OCI-LY1 (cell line): ENCODE data around the gene MTMR12.

Experiments used
- CTCF ChIP-seq: fragments of 200-600 bp; sonication (generic), shearing (Covaris generic); IDR thresholded peaks from 2 replicates; pipeline ENCODE4 v1.5.1; 2017; ENCODE audit warnings: mild to moderate bottlenecking, antibody characterized with exemption, low read length, moderate library complexity, mixed read lengths
- EZH2 ChIP-seq: fragments of 200-600 bp; sonication (generic), shearing (Covaris generic); IDR thresholded peaks from 2 replicates; pipeline ENCODE4 v1.8.0; 2017; ENCODE audit warnings: borderline replicate concordance, mixed run types, mild to moderate bottlenecking, antibody characterized with exemption, low read length, moderate library complexity, mixed read lengths

- TF ChIP-seq EZH2 (no peak), CTCF (no peak)
Observed at GRCh38 chr5:32217886-32218396, 94.8 kb downstream of the MTMR12 start.
